ENCODE data around the gene RNF217.
"Not testable (repeated sequence)": the region's sequence is repeated elsewhere in the genome, so short reads cannot be mapped to it uniquely, and the experiment has no call there.

DNA sequence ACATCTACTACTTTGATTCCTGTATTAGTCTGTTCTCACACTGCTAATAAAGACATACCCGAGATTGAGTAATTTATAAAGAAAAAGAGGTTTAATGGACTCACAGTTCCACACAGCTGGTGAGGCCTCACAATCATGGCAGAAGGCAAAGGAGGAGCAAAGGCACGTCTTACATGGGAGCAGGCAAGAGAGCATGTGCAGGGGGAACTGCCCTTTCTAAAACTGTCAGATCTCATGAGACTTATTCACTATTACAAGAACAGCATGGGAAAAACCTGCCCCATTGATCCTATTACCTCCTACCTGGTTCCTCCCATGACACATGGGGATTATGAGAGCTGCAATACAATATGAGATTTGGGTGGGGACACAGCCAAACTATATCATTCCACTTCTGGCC lies 42.5 kb upstream of the RNF217 start:
- not testable (repeated sequence) for TF ChIP-seq POLR2AphosphoS5 (IDR thresholded peaks at IDR 0.05; ENCODE audit: borderline replicate concordance, low read depth, low read length); EZH2 (IDR thresholded peaks at IDR 0.05)

Data from SK-N-MC (cell line).